HPDE6-E6E7 (cell line): ENCODE data around the gene NPAS3.

Source experiments
- DNase-seq: peaks from one replicate; pipeline ENCODE4 v3.0.0; 2011; ENCODE audit warnings: missing footprints; ENCODE audit errors: extremely low spot score

NPAS3 gene

GRCh38 chr14:33556382-33557121 lies 617.9 kb downstream of the NPAS3 start:
- peak; percentile 25 for DNase-seq

- no peak for DNase-seq
These were observed 622.2 kb downstream of the NPAS3 start for GRCh38 chr14:33560718-33561431.

DNA sequence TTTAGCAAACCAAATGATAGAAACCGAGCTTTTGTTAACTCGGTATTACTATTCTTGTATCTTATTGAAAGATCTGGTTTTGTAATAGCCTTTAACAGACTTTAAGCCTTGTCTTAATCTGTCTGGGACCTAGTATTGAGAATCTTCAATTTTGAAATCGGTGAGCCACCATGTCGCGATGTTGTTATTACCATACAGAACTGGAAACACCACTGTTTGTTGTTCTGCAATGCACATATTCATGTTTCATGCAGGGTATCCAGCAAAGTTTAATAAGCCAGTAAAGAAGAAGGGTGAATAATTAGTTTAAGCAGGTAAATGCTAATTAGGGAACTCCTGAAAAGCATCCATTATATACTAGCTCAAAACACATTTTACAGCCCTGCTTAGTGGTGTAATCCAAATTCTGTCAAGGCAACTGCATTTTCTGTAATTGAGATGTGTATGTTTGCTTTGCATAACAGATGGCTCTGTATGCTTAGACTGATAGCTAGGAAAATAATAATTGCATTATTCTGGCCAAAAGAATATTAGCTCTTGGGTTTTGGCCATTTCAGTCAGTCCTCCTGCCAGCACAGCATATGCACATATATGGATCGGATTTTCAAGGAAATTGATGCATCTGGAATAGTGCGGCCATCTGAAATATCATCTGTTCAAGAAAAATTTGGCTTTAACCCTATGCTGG lies 623.0 kb downstream of the NPAS3 start:
- no peak for DNase-seq

DNA sequence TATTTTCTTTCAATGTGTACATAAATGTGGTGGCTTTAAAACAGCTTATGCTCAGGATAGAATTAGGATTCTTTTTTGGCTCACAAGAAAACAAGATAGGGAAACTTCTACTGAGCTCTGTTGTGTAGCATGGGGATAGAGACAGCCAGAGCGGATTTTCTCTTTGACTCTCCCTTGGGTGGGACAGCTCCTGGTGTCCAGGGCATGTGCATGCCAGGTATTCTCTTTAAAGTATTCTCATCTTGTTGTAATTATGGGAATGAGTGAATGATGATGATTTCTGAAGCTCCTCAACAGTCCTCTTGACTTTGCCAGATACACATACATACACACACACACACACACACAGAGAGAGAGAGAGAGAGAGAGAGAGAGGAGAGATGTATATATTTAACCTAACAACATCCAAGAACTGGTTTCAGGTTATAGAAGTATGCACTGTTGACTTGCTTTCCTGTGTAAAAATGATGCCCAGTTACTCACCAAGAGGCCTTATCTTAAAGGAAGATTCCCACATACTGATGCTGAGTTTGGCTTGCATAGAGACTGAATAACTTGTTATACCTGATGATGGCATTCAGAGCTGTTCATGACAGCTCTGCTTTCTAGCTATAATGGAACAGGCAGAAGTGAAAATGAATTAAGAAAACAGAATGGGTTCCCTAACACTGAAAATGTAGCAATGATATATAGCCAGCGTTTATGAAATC lies 624.7 kb downstream of the NPAS3 start:
- DNase-seq, result no peak

DNA sequence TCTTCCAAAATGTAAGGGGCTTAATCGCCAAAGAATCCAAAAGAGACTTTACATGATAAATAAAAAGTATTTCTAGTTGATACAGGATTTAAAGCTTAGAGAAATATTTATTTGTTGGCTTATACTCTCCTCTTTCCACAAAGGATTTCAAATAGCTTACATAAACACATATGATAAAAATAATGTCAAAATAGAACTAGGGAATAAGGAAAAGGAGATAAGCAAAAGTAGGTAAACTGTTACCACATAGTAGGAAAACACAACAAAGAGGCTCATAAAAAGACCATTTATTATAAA lies 625.2 kb downstream of the NPAS3 start:
- DNase-seq, result no peak

GRCh38 chr14:33564774-33565630 lies 626.3 kb downstream of the NPAS3 start:
- DNase-seq, result peak; percentile 64

GRCh38 chr14:33566082-33566481 lies 627.4 kb downstream of the NPAS3 start:
- no peak for DNase-seq

- no peak for DNase-seq
These were observed 628.5 kb downstream of the NPAS3 start for GRCh38 chr14:33567023-33567728.

GRCh38 chr14:33567731-33568130 lies 629.1 kb downstream of the NPAS3 start:
- DNase-seq, result no peak

- DNase-seq, result no peak
These were observed 630.4 kb downstream of the NPAS3 start for GRCh38 chr14:33568935-33569579.

GRCh38 chr14:33569821-33570687 lies 631.4 kb downstream of the NPAS3 start:
- no peak for DNase-seq

DNA sequence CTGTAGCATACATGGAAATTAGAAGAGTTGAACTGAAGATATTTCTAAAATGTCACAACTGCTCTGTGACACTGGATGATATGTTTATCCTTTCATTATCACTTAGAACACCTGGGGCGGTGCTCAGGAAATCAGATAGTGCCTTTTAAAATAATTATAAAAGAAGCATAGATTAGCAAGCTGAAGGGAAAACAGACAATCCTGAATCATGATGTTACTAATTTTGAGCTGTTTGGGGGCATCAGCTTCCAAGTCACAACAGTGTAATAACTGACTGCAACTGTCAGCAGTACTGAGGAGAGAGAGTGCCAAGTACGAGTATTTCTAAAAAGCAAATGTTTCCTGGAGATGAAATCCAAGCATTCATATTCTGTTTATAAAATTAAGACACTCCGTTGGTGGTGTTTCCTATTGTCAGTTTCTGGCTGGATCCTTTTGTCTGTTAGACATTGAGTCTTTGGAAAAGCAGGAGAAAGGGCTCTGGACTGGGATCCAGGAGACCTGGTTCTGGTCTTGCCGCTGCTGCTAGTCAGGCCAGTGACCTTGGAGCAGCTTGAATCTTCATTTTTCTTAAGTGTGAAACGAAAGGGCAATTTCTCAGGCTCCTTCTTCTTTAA lies 632.1 kb downstream of the NPAS3 start:
- no peak for DNase-seq

GRCh38 chr14:33573301-33573880 lies 634.7 kb downstream of the NPAS3 start:
- DNase-seq, result no peak

- no peak for DNase-seq
These were observed 637.3 kb downstream of the NPAS3 start for GRCh38 chr14:33576014-33576413.

DNA sequence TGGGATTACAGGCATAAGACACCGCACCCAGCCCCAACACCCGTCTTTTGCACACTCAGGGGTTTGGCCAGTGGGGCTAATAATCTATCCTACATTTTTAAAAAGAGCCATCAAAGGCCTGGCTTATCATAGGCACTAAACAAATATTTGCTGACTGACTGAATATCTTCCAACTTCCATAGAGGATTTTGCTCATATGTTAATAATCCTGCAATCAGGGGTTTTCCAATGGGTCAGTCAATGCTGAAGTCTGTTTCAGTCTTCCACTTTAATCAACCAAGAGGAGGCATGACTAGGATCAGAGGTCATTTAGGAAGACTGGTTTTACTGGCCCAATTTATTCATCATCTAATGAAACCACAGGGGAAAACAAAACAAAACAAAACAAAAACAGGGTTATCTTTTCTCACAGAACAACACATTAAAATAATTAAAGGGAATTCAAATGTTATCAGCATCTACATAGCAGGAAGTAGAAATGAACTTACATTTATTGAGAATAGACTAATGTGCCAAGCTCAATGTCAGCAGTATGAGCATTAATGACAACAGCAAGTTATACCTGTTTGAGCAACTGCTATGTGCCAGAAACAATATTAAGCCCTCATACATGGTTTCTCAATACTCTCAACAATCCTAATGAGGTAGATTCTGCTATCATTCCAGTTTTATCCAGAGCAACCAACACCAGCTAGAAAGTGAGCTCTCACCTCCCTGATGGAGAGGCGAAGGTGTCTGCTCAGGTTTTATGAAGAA lies 640.0 kb downstream of the NPAS3 start:
- DNase-seq, result no peak

GRCh38 chr14:33580231-33580749 lies 641.6 kb downstream of the NPAS3 start:
- DNase-seq, result no peak

DNA sequence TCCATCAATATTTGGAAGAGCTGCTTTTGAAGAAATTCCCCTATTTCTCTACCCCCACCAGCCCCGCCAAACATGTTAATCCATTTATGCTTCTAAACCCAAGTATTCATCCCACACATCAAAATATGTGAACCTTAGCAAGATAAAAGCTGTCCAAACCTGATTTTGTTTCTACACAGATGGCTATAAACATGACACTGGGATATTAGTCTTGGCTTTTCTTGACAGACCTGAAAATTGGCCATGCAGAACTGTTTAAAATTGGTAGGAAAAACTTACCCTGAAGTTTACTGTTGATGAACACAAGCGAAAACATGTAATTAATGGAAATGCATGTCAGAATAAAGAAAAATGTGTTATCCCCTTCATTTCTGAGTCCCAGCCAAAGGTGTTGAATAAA lies 642.2 kb downstream of the NPAS3 start:
- no peak for DNase-seq
